GM21737 (cell line): ENCODE measurements around the gene LMOD2.

Experiments used
- ATAC-seq: cut with Tn5 transposase; IDR thresholded peaks from one replicate; pipeline ENCODE4 v1.9.1; 2021; ENCODE audit warnings: mild to moderate bottlenecking, moderate library complexity; ENCODE audit not compliant: unreplicated experiment

LMOD2 gene

DNA sequence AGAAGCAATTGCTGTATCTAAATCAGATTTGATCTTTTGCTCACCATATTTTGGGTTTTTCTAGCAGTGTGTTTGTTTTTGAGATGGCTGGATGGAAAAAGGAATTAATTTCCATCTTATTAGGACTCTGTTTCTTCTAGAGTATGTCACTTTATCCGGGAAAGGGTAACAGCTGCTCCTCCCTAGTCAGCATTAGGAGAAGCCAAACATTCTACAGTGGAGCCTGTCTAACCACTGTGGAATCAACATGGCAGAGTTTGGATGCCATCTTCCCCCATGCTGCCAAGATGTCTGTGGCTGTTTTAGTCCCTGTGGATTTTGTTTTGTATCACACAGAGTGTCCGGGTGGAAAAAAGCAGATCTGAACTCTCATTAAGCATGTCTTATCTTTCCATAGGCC is 16.0 kb upstream of the LMOD2 start:
- ATAC-seq = no peak

DNA sequence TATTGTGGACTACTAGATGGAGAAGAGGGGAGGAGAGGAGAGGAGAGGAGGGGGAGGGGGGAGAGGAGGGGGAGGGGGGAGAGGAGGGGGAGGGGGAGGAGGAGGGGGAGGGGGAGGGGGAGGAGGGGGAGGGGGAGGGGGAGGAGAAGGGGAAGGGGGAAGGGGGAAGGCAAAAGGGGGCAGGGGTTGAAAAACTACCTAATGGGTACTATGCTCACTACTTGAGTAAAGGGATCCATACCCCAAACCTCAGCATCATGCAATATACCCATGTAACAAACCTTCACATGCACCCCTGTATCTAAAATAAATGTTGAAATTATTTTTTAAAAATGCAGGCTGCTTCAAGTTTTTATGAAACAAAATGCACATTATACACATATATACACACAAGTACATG is 15.1 kb upstream of the LMOD2 start:
- ATAC-seq = no peak

DNA sequence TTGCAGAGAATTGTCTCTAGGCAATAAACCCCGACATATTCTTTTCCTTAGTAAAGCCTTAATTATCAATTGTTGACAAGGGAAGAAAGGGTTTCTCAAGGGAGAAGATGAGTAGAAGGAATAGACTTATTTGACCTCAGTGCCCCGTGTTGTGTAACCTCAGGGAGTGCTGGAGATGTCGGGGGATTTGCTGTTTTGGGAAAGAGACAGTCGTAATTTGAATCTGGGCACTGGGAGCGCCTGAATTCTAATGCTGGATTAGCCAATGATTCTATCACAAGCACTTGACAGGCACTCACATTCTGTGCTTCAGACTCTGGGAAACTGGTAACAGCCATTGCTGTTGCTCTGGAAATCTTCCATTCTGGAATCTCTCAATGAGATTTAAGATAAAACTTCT is 13.8 kb upstream of the LMOD2 start:
- no peak for ATAC-seq

DNA sequence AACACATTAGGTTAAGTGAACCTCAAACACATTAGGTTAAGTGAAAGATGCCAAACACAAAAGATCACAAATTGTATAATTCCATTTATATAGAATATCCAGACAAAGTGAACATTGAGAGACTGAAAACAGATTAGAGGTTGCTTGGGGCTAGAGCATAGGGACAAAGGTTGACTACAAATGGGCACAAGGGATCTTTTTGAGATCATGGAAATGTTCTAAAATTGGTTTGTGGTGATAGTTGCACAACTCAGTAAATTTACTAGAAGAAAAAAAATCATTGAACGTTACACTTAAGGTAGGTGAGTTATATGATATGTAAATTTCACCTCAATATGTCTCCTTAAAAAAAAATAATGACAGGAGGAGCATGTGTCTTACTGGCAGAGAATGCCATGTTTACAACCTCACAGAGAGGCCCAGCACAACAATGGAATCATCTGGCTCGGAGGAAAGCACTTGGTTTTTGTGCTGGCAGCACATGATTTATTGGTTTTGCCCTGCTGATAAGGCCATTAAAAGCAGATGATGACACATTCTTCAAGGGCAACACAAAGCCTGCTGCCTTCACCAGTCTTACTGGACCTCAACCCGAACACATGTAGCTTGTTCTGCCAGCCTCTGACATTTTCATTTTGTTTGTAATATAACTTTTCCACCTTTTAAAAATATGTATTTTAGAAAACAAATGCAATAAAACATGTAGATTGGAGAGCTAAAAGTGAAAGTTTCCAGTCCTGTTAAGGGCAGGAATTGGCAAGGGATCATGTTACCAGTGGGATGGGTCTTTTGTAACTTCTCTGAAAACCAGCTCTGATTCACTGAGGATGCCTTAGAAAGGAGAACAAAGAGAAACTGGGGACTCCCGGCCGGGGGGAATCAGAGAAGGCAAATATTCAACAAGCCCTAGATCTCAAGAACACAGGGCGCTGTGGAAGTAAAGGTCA is 11.9 kb upstream of the LMOD2 start:
- ATAC-seq = no peak

DNA sequence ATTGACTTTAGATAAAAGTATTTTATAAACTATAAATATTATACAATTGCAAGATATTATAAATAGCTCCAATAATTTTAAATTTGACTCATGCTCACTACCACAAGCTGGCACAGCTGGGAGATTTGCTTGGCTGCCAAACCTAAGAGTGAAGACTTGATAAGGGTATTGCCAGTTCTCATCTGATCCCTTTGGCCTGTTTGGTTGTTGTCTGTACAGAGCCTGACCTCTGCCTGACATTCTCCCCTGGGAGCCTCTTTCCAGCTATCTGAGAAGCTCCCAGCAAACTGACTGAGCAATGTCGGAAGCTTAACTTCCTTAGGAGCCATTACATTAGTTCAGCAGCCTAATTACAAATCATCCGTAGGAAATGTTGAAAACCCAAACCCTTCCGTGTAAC is 10.2 kb upstream of the LMOD2 start:
- no peak for ATAC-seq

DNA sequence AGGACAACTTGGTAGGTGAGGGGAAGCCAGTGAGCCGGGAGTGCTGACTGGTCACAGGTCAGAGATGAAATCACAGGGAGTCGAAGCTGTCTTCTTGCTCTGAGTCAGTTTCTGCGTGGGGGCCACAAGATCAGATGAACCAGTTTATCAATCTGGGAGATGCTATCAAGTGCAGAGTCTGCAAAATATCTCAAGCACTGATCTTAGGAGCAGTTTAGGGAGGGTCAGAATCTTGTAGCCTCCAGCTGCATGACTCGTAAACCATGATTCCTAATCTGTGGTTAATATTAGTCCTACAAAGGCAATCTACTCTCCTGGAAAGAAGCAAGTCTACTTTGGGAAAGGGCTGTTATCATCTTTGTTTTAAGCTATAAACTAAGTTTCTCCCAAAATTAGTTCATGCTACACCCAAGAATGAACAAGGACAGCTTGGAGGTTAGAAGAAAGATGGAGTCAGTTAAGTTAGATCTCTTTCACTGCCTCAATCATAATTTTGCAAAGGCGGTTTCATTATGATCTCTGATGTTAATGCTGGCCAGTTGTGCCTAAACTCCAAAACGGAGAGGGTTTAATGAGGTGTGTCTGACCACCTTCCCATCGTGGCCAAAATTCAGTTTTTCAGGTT is 8.4 kb upstream of the LMOD2 start:
- ATAC-seq = no peak

DNA sequence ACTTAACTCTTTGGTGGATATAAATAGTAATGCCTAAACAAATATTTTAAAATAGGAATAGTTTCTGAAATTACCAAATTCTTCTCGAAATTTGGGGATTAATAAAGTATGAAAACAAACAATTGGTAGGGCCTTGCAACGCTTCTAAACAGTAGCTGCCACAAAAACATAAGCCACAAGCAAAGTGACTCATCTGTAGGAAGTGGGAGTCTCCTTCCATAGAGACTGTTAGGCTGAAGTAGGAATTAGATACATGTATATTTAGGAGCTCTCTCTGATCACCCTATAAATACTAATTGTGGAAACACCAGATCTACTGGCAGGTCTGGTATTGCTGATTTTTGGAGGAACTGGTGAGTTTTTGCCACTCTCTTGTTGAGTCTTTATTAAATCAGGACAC is 5.7 kb upstream of the LMOD2 start:
- no peak for ATAC-seq

DNA sequence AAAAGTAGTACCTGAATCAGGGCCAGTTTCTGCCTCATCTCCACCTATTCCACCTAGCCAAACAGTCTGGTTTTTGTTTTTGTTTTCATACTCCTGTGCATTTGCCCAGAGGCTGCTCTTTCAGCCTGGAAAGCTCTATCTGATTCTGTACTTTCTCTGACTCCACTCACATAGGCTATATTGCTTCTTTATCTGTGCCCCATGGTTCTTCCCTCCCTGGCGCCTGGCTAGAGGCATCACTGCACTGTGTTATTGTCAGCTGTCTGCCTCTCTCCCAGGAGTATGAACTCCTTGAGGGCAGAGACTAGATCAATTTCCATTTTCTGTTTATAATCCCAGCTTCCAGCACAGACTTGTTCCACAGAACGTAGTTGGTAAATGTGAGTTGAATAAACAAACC is 5.1 kb upstream of the LMOD2 start:
- no peak for ATAC-seq

DNA sequence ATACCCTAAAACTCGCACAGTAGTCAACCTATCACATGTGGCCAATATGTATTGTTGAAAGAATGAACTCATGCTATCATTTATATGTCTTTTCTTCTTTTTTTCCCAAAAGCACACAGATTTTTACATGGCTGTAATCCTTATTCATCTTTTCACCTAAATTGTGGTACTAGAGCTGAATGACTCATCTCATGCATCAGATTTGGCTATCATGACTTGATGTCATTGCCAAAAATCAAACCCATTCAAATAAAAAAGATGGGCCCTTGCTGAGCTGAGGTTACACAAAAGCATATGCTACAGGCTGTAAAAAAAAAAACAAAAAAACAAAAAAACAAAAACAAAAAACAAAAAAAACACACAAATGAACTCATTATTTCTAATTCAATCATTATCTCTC is 3.3 kb upstream of the LMOD2 start:
- ATAC-seq = no peak

DNA sequence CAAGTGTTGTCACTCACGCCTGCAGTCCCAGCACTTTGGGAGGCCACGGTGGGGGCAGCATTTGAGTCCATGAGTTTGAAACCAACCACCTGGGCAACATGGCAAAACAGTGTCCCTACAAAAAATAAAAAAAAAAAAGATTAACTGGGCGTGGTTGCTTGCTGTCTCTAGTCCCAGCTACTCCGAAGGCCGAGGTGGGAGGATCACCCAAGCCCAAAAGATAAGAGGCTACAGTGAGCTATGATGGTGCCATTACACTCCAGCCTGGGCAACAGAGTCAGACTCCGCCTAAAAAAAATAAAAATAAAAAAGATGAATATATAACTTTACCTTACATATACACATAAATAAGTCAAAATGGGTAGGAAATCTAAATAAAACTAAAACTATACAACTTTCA is 2.5 kb upstream of the LMOD2 start:
- no peak for ATAC-seq

DNA sequence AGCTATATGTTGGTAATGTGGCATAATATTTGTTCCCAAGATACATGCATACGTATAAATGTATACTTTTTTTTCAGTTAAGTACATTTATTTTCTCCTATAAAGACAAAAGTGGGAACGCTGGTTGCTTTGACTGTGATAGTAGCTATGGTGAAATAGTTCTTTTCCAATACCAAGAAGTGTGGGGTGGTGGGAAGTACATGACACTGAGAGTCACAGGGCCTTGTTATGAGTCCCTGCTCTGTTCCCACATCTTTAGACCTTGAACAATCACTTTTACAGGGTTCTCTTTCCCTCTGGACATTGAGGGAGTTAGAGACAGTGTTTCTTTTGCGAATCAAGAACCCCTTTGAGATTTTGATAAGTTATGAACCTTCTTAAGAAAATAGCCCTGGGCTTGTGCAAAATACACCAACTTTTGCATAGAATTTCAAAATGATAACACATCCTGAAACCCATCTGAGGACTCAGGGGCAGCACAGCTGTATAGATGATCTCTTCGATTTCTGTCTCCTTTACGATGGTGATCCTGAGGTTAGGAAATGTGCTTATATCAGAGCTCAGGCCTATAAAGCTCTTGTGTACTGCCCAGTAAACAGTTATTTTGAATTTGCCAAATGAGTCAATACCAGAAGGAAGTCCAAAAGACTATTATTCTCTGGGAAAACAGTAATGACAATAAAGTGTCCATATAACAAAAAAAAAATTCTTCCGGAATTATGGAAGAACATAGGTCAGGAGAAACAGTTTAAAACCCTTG is 1.1 kb downstream of the LMOD2 start:
- no peak for ATAC-seq

DNA sequence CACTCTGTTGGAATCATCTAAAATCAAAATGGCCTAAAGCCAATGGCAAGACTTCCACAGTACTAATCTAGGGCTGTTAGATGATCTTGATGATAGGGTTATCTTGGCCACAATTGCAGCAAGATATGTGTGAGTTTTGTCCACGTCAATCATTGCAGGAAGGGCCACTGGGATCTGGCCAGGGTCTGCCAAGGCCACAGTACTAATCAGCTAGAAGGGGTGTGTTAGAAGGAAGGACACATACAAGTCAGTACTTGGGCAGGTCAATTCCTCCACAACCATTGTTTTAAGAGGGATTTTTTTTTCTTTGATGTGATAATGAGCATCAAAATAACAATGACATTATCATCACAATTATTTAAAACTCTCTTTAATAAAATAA is 1.6 kb downstream of the LMOD2 start:
- no peak for ATAC-seq

DNA sequence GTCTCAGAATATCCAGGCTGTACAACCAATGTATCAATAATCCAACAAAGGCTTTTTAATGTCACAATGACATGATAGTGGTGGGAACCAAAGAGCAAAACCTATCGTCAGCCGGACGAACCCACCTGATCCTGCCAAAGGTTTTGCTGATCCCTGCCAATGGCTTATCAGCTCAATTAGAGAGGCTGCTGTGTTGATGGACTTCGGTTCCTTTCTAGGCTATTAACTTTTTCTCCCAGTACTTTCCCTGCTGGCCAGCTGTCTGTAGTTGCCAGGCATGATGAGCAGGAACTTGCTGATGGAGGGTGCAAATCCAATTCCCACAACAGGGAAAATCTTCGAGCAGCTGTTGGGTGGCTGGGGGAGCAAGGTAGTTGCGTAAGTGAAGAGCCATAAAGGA is 2.4 kb downstream of the LMOD2 start:
- ATAC-seq = no peak

DNA sequence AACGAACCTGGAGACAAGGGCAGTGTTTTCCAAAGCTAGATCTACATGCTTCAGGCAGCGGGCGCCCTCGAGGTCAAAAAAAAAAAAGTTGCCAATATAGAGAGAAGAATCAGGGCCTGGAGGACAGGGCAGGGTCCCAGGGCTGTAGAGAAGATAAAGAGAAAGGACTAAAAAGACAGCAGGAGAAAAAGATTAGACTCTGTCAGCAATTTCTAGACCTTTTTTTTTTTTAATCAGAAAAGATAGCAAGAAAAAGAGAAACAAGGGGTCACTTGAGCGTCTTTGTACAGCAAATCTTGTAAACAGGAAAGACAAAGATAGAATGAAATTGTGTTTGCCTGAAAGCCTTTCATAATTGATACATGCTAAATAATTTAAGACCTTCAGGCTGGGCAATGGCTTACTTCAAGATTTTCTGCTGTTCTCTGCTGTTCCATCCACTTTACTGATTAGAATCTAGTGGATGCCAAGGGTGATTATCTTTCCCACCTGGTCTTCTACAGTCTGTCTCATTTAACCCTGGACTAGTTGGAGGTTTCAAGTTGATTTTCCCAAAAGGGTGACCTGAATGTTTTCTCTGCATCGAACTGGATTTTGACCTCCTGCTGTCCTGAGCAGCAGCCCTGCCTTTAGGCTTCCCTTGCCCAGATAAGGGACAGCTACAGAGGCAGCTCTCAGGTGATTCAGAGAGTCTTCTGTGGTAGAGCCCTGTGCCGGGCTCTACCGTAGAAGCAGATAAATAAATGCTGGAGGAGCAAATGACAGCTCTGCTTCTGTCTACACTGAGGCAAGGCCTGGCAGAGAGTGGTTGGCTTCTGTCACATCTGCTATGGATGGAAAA is 5.1 kb downstream of the LMOD2 start:
- ATAC-seq = no peak

DNA sequence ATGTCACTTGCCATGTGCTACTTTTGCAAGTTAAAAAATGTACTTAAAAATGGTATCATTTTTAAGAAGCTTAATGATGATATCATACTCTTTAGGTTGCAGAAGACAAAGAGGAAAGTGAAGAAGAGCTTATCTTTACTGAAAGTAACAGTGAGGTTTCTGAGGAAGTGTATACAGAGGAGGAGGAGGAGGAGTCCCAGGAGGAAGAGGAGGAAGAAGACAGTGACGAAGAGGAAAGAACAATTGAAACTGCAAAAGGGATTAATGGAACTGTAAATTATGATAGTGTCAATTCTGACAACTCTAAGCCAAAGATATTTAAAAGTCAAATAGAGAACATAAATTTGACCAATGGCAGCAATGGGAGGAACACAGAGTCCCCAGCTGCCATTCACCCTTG is 6.1 kb downstream of the LMOD2 start:
- no peak for ATAC-seq

DNA sequence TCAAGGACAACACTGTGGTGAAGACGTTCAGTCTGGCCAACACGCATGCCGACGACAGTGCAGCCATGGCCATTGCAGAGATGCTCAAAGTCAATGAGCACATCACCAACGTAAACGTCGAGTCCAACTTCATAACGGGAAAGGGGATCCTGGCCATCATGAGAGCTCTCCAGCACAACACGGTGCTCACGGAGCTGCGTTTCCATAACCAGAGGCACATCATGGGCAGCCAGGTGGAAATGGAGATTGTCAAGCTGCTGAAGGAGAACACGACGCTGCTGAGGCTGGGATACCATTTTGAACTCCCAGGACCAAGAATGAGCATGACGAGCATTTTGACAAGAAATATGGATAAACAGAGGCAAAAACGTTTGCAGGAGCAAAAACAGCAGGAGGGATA is 6.6 kb downstream of the LMOD2 start:
- no peak for ATAC-seq

DNA sequence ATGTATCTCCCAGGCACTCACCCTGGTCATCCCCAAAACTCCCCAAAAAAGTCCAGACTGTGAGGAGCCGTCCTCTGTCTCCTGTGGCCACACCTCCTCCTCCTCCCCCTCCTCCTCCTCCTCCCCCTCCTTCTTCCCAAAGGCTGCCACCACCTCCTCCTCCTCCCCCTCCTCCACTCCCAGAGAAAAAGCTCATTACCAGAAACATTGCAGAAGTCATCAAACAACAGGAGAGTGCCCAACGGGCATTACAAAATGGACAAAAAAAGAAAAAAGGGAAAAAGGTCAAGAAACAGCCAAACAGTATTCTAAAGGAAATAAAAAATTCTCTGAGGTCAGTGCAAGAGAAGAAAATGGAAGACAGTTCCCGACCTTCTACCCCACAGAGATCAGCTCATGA is 7.1 kb downstream of the LMOD2 start:
- ATAC-seq = no peak

DNA sequence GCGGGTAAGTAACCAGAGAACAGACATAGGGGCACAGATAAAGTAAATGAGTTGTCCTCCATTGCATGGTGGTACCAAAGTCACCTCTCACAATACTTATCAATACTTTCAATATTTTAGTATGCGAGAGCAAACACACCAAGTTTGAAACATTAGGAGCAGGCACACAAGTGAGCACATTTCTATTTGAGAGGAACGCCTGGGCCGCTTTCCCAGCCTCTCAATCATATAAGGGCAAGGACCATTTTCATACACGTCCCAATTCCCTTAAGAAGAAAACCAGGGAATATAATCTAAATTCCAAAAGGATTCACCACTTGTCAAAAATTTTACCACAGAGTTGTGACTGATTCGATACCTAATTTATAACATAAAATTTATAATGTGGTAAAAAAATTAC is 7.5 kb downstream of the LMOD2 start:
- ATAC-seq = no peak

DNA sequence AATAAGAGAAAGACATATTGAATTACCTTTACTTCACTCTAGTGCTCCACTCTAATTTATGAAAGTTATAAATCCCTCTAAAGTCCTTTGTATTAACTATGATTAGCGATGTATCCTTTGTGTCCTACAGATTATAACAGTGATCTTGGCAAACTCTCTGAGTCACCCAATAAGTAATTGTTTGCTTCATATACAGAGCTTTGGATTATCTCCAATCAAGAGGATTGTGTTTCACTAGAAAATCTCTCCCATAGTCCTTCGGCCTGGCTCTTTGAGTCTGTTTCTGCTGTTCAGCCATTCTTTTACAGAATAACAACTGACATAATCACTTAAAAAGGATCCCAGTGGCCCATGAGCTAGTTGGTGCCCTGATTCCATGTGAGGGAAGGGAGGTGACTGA is 9.5 kb downstream of the LMOD2 start:
- ATAC-seq = no peak

DNA sequence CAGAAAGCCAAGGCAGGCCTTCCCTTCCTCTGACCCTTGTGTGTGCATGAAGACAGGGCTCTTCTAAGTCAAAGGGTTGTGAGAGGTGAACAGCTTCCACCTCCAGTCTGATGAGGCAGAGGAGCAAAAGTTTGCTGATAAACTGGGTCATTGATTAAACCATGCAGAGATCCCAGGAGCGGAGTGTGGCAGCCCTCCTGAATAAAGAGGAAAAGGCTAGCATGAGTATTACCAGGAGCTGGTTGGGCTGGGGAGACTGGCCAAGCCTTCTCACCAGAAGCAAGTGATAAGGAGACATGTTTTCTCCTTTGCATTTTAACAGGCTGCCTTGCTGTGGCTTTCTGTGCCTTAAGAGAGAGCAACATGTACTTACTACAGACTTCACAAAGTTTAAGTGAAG is 10.2 kb downstream of the LMOD2 start:
- ATAC-seq = no peak

DNA sequence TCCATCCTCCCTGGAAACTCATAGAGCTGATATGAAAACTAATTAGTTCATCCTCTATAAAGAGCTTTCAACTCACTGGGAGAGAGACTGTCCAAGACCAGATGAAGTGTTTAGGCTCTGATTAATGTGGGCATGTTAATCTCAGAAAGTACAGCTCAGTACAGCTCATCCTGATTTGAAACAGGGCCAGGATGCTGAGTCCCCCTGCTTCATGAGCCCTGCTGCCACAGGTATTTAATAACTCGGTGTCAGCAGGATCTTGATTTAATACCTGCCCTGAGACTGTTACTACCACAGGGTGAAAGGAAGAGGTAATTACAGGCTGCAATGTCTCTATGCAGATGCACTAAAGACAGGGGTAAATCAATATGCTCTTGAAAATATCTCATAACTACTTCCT is 10.8 kb downstream of the LMOD2 start:
- no peak for ATAC-seq
